Measurements from ENCODE around the gene NANOG. TPM values are rescaled to one million over a fixed set of nuclear protein-coding genes. Genes with fewer than 3 reads are reported as not detected.
"Not testable (repeated sequence)": the region's sequence is repeated elsewhere in the genome, so short reads cannot be mapped to it uniquely, and the experiment has no call there.

The NANOG gene
- total RNA-seq, 1 donor from 2014 or later = not detected

- intact Hi-C loops (cut with micrococcal nuclease) = no loop called here
These were observed 12.3 kb downstream of the NANOG start for GRCh38 chr12:7801460-7801859.

- intact Hi-C loops (cut with micrococcal nuclease) = loop anchor here (2.0 kb wide), 1 partner anchor 164 kb away; no protein-coding TSS in a partner anchor
These were observed 17.1 kb downstream of the NANOG start for GRCh38 chr12:7806319-7806718.

- intact Hi-C loops (cut with micrococcal nuclease) = loop anchor here (1.0 to 2.0 kb wide), 2 partner anchors 130 to 164 kb away; no protein-coding TSS in a partner anchor
These were observed 17.8 kb downstream of the NANOG start for GRCh38 chr12:7806863-7807487.

- intact Hi-C loops (cut with micrococcal nuclease) = not testable (repeated sequence)
These were observed 36.6 kb downstream of the NANOG start for GRCh38 chr12:7825754-7826153.

GRCh38 chr12:7829737-7830136, 40.5 kb downstream of the NANOG start:
- intact Hi-C loops (cut with micrococcal nuclease) = not testable (repeated sequence)

GRCh38 chr12:7832059-7832696, 43.0 kb downstream of the NANOG start:
- intact Hi-C loops (cut with micrococcal nuclease) = no loop called here

GRCh38 chr12:7833201-7833600, 44.0 kb downstream of the NANOG start:
- intact Hi-C loops (cut with micrococcal nuclease) = not testable (repeated sequence)

GRCh38 chr12:7833831-7834230, 44.6 kb downstream of the NANOG start:
- intact Hi-C loops (cut with micrococcal nuclease) = no loop called here

GRCh38 chr12:7834701-7835100, 45.5 kb downstream of the NANOG start:
- intact Hi-C loops (cut with micrococcal nuclease) = no loop called here

GRCh38 chr12:7835116-7835515, 45.9 kb downstream of the NANOG start:
- intact Hi-C loops (cut with micrococcal nuclease) = no loop called here

- intact Hi-C loops (cut with micrococcal nuclease) = no loop called here
These were observed 46.6 kb downstream of the NANOG start for GRCh38 chr12:7835766-7836165.

- intact Hi-C loops (cut with micrococcal nuclease) = no loop called here
These were observed 48.2 kb downstream of the NANOG start for GRCh38 chr12:7837366-7837765.

- intact Hi-C loops (cut with micrococcal nuclease) = not testable (repeated sequence)
These were observed 50.0 kb downstream of the NANOG start for GRCh38 chr12:7839226-7839625.

GRCh38 chr12:7839848-7840247, 50.6 kb downstream of the NANOG start:
- intact Hi-C loops (cut with micrococcal nuclease) = not testable (repeated sequence)

GRCh38 chr12:7842444-7842843, 53.2 kb downstream of the NANOG start:
- intact Hi-C loops (cut with micrococcal nuclease) = not testable (repeated sequence)

GRCh38 chr12:7843149-7843548, 53.9 kb downstream of the NANOG start:
- intact Hi-C loops (cut with micrococcal nuclease) = not testable (repeated sequence)

GRCh38 chr12:7843583-7843982, 54.4 kb downstream of the NANOG start:
- intact Hi-C loops (cut with micrococcal nuclease) = not testable (repeated sequence)

GRCh38 chr12:7844116-7844515, 54.9 kb downstream of the NANOG start:
- intact Hi-C loops (cut with micrococcal nuclease) = no loop called here

GRCh38 chr12:7847226-7848097, 58.3 kb downstream of the NANOG start:
- intact Hi-C loops (cut with micrococcal nuclease) = not testable (repeated sequence)

- intact Hi-C loops (cut with micrococcal nuclease) = not testable (repeated sequence)
These were observed 58.9 kb downstream of the NANOG start for GRCh38 chr12:7848098-7848422.
